Smooth muscle cell (in vitro differentiated cells): ENCODE results near the gene PHIP. TPM values are rescaled to one million over a fixed set of nuclear protein-coding genes. Genes with fewer than 3 reads are reported as not detected.

Experiments
- DNase-seq: peaks from one replicate; lab custom pipeline; 2025; ENCODE audit not compliant: unreplicated experiment; lab: John Stamatoyannopoulos, UW
- H2AFZ ChIP-seq: fragments of 200-600 bp; sonication (generic); 2 replicates; pipeline ENCODE4 v1.6.0; 2016; ENCODE audit warnings: antibody characterized with exemption, low read depth, mild to moderate bottlenecking
- H3F3A ChIP-seq: fragments of 200-600 bp; sonication (generic); 2 replicates; pipeline ENCODE4 v1.6.0; 2017; ENCODE audit warnings: antibody characterized with exemption, low read depth
- H3K27ac ChIP-seq: fragments of 200-600 bp; sonication (generic); 2 replicates; pipeline ENCODE4 v1.5.1; 2016; ENCODE audit warnings: low read depth, mild to moderate bottlenecking
- H3K27me3 ChIP-seq: fragments of 200-600 bp; sonication (generic); 2 replicates; pipeline ENCODE4 v1.6.1; 2016; ENCODE audit warnings: low read depth, mild to moderate bottlenecking
- H3K36me3 ChIP-seq: fragments of 200-600 bp; sonication (generic); 2 replicates; pipeline ENCODE4 v1.5.1; 2016; ENCODE audit warnings: low read depth
- H3K4me1 ChIP-seq: fragments of 200-600 bp; sonication (generic); 2 replicates; pipeline ENCODE4 v1.5.1; 2016; ENCODE audit warnings: low read depth
- H3K4me2 ChIP-seq: fragments of 200-600 bp; sonication (generic); 2 replicates; pipeline ENCODE4 v1.6.0; 2016; ENCODE audit warnings: mild to moderate bottlenecking
- H3K4me3 ChIP-seq: fragments of 200-600 bp; sonication (generic); 2 replicates; pipeline ENCODE4 v1.5.1; 2016; ENCODE audit warnings: mild to moderate bottlenecking
- H3K79me2 ChIP-seq: fragments of 200-600 bp; sonication (generic); 2 replicates; pipeline ENCODE4 v1.6.0; 2016; ENCODE audit warnings: low read depth, mild to moderate bottlenecking
- H3K9ac ChIP-seq: fragments of 200-600 bp; sonication (generic); 2 replicates; pipeline ENCODE4 v1.6.0; 2016; ENCODE audit warnings: low read depth
- H3K9me3 ChIP-seq: fragments of 200-600 bp; sonication (generic); replicated peaks from 2 replicates; pipeline ENCODE4 v1.5.1; 2016; ENCODE audit warnings: low read depth
- H4K20me1 ChIP-seq: fragments of 200-600 bp; sonication (generic); 2 replicates; pipeline ENCODE4 v1.6.0; 2016; ENCODE audit warnings: low read depth
- WGBS: methylation state at CpG from one replicate; pipeline ENCODE4 v1.1.7; 2016; ENCODE audit warnings: low lambda C conversion rate; 5-methylcytosine and 5-hydroxymethylcytosine counted together
- polyA plus RNA-seq: library from polyadenylated mRNA; unstranded; fragments of >200 nt; fragmentation: Nextera tagmentation; extraction: Ambion mirVana; gene quantifications from 2 replicates; pipeline ENCODE4 v1.2.1, GENCODE V29; 2016
- total RNA-seq: library from RNA; depleted of rRNA; stranded (reverse); fragments of >200 nt; gene quantifications from 2 replicates; pipeline ENCODE4 v1.2.3, GENCODE V29; 2014
- TF ChIP-seq, protein P1 (sequence below): fragments of 200-600 bp; sonication (generic); IDR thresholded peaks from 2 replicates; pipeline ENCODE4 v1.5.1; 2017; ENCODE audit warnings: borderline replicate concordance, mild to moderate bottlenecking, antibody characterized with exemption; ENCODE audit not compliant: insufficient read depth, poor library complexity, severe bottlenecking

The PHIP gene
- total and polyA plus RNA-seq, 2 experiments from 2014 or later = 7.8 to 32.6 TPM

- H3K9ac ChIP-seq = no peak overlapping the region
- H3K4me1 ChIP-seq = peaks cover 22% of the 10 kb centered on the region
- H3K9me3 ChIP-seq = no peaks in the 10 kb centered on the region
- H3K79me2 ChIP-seq = peaks cover 83% of the 10 kb centered on the region
- 96% methylated on average over 3 of the region's 3 CpGs for WGBS
- no peaks in the 10 kb centered on the region for H3F3A ChIP-seq
- H3K27me3 ChIP-seq = no peaks in the 10 kb centered on the region
- DNase-seq = no peak
- H4K20me1 ChIP-seq = peaks cover 72% of the 10 kb centered on the region
- no peak overlapping the region for H2AFZ ChIP-seq
- no peak overlapping the region for H3K27ac ChIP-seq
- TF ChIP-seq, protein P1, sequence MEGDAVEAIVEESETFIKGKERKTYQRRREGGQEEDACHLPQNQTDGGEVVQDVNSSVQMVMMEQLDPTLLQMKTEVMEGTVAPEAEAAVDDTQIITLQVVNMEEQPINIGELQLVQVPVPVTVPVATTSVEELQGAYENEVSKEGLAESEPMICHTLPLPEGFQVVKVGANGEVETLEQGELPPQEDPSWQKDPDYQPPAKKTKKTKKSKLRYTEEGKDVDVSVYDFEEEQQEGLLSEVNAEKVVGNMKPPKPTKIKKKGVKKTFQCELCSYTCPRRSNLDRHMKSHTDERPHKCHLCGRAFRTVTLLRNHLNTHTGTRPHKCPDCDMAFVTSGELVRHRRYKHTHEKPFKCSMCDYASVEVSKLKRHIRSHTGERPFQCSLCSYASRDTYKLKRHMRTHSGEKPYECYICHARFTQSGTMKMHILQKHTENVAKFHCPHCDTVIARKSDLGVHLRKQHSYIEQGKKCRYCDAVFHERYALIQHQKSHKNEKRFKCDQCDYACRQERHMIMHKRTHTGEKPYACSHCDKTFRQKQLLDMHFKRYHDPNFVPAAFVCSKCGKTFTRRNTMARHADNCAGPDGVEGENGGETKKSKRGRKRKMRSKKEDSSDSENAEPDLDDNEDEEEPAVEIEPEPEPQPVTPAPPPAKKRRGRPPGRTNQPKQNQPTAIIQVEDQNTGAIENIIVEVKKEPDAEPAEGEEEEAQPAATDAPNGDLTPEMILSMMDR = no peak
- no peaks in the 10 kb centered on the region for H3K36me3 ChIP-seq
- H3K4me3 ChIP-seq = no peak overlapping the region
- H3K4me2 ChIP-seq = no peak overlapping the region
These were observed 5.3 kb downstream of the PHIP start for GRCh38 chr6:79072640-79073181.

- Histone ChIP-seq H3K9me3 (no peaks in the 10 kb centered on the region), H3F3A (no peaks in the 10 kb centered on the region), H3K9ac (no peak overlapping the region), H2AFZ (no peak overlapping the region), H3K27me3 (no peaks in the 10 kb centered on the region), H4K20me1 (peaks cover 82% of the 10 kb centered on the region), H3K4me3 (no peak overlapping the region), H3K36me3 (no peaks in the 10 kb centered on the region), H3K4me1 (peaks cover 21% of the 10 kb centered on the region), H3K79me2 (peaks cover 94% of the 10 kb centered on the region), H3K4me2 (no peak overlapping the region), H3K27ac (no peak overlapping the region)
- TF ChIP-seq, protein P1 = no peak
- DNase-seq = no peak
These were observed 6.5 kb downstream of the PHIP start for GRCh38 chr6:79071547-79071946.

GRCh38 chr6:79070206-79070825 lies 7.7 kb downstream of the PHIP start:
- no peak overlapping the region for H3K4me3 ChIP-seq
- peaks cover 11% of the 10 kb centered on the region for H3K4me1 ChIP-seq
- no peak overlapping the region for H2AFZ ChIP-seq
- TF ChIP-seq, protein P1 = no peak
- H3K27me3 ChIP-seq = no peaks in the 10 kb centered on the region
- H3K79me2 ChIP-seq = peaks cover 89% of the 10 kb centered on the region
- H3K36me3 ChIP-seq = no peaks in the 10 kb centered on the region
- H4K20me1 ChIP-seq = peaks cover 77% of the 10 kb centered on the region
- H3K9me3 ChIP-seq = no peaks in the 10 kb centered on the region
- H3F3A ChIP-seq = no peaks in the 10 kb centered on the region
- DNase-seq = no peak
- no peak overlapping the region for H3K4me2 ChIP-seq
- 94% methylated on average over 5 of the region's 5 CpGs for WGBS
- H3K9ac ChIP-seq = no peak overlapping the region
- no peak overlapping the region for H3K27ac ChIP-seq

DNA sequence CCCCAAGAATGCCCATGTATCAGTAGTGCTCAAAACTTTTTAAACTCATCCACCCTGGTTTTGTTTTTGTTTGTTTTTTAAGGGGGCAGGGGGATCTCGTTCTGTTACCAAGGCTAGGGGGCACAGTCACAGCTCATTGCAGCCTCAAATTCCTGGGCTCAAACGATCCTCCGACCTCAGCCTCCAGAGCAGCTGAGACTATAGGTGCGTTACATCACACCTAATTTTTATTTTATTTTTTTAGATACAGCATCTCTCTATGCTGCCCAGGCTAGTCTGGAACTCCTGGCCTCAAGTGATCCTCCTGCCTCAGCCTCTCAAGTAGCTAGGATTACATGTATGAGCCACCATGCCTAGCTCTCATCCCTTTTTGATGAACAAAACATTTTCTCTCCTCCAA lies 11.2 kb downstream of the PHIP start:
- Histone ChIP-seq H3K4me1 (no peaks in the 10 kb centered on the region), H3K27me3 (no peaks in the 10 kb centered on the region), H3K9me3 (no peaks in the 10 kb centered on the region), H3F3A (no peaks in the 10 kb centered on the region), H2AFZ (no peak overlapping the region), H3K4me2 (no peak overlapping the region), H4K20me1 (peaks cover 67% of the 10 kb centered on the region), H3K27ac (no peak overlapping the region), H3K79me2 (peaks cover 70% of the 10 kb centered on the region), H3K9ac (no peak overlapping the region), H3K4me3 (no peak overlapping the region), H3K36me3 (no peaks in the 10 kb centered on the region)
- DNase-seq = no peak
- TF ChIP-seq, protein P1 = no peak
- 94% methylated on average over 4 of the region's 4 CpGs for WGBS
